GM23338 (cell line): ENCODE data around the gene TCF7L2.

Source experiments
- CREB1 ChIP-seq: fragments of 250-450 bp; sonication (Bioruptor Pico); IDR thresholded peaks from 2 replicates; pipeline ENCODE4 v1.5.0; 2020; ENCODE audit warnings: low read depth, mild to moderate bottlenecking, moderate library complexity
- EZH2 ChIP-seq: fragments of 200-600 bp; sonication (generic); IDR thresholded peaks from one replicate; pipeline ENCODE4 v1.8.0; 2017; ENCODE audit warnings: antibody characterized with exemption, mild to moderate bottlenecking, low read depth; ENCODE audit not compliant: unreplicated experiment
- EZH2phosphoT487 ChIP-seq: fragments of 200-600 bp; sonication (generic); IDR thresholded peaks from one replicate; pipeline ENCODE4 v1.8.1; 2018; ENCODE audit warnings: antibody characterized with exemption; ENCODE audit not compliant: unreplicated experiment
- NANOG ChIP-seq: IDR thresholded peaks from 2 replicates; pipeline ENCODE4 v1.6.1; 2016; ENCODE audit warnings: antibody characterized with exemption, borderline replicate concordance
- POLR2AphosphoS5 ChIP-seq: IDR thresholded peaks from 2 replicates; pipeline ENCODE4 v1.6.1; 2016; ENCODE audit warnings: antibody characterized with exemption, low read depth
- TF ChIP-seq, protein P1 (sequence below), 2 experiments: fragments of 200-600 bp in 1 of 2; sonication (generic) in 1 of 2; conservative IDR thresholded peaks; 2 replicates each; pipeline versions ENCODE4 v1.5.1 to v1.6.1; 2016 to 2017; ENCODE audit warnings: antibody characterized with exemption in 2 of 2, low read depth in 2 of 2, mild to moderate bottlenecking in 2 of 2, moderate library complexity in 1 of 2
- TF ChIP-seq, protein P2 (sequence below): IDR thresholded peaks from one replicate; pipeline ENCODE4 v1.6.1; 2018; ENCODE audit warnings: antibody characterized with exemption; ENCODE audit not compliant: unreplicated experiment

DNA sequence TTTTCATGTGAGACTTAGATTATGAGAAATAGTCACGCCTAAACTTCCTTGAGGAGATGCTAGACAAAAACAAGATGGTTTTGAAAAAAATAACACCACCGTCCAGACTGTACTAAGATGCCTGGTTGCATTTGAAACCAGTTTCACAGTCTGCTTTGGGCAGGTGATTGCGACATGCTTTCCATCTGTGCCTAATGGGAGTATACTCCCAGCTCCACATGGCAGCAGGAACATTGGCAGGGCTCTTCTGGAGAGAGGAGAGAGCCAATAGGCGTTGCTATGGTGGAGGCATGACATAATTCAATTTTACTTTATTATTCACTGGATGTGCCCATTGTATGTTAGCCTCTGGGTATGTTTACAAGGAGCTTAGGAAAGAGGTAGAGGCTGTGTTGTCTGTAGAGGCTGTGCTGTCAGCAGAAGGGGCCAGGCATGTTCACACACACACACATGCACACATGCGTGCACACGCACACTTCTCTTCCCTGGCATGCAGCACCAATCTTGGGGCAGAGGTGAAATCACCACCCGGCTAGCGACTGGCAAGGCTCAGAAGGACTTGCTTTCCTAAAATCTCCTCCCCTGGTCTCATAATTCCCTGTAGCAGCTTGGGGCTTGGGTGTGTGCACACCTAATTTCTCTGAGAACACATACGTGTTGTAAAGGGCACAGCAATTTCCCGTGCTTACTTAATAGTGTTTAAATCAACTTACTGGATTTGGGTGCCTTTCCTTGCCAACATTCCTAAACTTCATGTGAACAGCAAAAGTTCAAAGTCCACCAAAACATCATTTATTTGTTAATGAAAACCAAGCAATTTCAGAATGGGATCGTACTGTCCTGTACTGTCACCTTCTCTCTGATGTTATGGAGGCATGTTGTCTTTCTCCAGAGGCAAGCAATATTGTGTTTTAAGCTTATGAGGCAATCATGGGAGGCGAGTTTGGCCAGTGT is 162.1 kb downstream of the TCF7L2 start:
- TF ChIP-seq EZH2 (no peak), CREB1 (CRISPR knock-in tag) (no peak), POLR2AphosphoS5 (no peak), NANOG (no peak), EZH2phosphoT487 (no peak)
- TF ChIP-seq, protein P1, sequence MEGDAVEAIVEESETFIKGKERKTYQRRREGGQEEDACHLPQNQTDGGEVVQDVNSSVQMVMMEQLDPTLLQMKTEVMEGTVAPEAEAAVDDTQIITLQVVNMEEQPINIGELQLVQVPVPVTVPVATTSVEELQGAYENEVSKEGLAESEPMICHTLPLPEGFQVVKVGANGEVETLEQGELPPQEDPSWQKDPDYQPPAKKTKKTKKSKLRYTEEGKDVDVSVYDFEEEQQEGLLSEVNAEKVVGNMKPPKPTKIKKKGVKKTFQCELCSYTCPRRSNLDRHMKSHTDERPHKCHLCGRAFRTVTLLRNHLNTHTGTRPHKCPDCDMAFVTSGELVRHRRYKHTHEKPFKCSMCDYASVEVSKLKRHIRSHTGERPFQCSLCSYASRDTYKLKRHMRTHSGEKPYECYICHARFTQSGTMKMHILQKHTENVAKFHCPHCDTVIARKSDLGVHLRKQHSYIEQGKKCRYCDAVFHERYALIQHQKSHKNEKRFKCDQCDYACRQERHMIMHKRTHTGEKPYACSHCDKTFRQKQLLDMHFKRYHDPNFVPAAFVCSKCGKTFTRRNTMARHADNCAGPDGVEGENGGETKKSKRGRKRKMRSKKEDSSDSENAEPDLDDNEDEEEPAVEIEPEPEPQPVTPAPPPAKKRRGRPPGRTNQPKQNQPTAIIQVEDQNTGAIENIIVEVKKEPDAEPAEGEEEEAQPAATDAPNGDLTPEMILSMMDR (conservative IDR thresholded peaks at IDR 0.05; ENCODE audit: low read depth in 2 of 2), result no peak
- TF ChIP-seq, protein P2, sequence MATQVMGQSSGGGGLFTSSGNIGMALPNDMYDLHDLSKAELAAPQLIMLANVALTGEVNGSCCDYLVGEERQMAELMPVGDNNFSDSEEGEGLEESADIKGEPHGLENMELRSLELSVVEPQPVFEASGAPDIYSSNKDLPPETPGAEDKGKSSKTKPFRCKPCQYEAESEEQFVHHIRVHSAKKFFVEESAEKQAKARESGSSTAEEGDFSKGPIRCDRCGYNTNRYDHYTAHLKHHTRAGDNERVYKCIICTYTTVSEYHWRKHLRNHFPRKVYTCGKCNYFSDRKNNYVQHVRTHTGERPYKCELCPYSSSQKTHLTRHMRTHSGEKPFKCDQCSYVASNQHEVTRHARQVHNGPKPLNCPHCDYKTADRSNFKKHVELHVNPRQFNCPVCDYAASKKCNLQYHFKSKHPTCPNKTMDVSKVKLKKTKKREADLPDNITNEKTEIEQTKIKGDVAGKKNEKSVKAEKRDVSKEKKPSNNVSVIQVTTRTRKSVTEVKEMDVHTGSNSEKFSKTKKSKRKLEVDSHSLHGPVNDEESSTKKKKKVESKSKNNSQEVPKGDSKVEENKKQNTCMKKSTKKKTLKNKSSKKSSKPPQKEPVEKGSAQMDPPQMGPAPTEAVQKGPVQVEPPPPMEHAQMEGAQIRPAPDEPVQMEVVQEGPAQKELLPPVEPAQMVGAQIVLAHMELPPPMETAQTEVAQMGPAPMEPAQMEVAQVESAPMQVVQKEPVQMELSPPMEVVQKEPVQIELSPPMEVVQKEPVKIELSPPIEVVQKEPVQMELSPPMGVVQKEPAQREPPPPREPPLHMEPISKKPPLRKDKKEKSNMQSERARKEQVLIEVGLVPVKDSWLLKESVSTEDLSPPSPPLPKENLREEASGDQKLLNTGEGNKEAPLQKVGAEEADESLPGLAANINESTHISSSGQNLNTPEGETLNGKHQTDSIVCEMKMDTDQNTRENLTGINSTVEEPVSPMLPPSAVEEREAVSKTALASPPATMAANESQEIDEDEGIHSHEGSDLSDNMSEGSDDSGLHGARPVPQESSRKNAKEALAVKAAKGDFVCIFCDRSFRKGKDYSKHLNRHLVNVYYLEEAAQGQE, result no peak
